Fibroblast of peridontal ligament (primary cell): ENCODE measurements around the gene DENND4B.

Experiments used
- DNase-seq: peaks from one replicate; pipeline ENCODE4 v3.0.0-alpha.2; 2010; ENCODE audit errors: extremely low read depth

DENND4B gene

DNA sequence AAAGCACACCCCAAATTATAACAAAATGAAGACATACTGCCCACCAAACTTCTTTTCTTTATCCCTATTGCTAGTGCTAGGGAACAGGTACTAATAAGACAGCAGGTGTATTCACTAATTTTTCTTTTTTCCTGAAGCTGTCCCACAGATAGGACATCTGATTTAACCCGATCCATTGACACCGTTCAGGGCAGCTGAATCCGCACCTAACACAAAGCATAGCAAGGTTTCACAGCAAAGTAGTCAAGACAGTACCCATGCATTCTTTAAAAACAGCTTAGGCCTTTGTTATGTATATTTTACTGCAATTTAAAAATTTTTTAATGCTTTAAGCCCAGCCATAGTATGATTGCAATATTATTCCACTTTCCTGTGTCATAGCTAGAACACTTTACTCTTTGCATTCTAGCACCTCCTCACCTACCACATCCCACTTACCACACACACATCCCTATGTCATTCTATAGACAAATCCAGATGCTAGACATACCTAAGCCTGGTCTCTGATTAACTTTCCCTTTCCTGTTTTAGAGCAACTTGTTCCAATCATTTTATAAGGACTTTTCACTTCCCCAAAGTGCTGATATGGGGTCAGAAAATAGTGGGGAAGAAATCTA lies 64.1 kb downstream of the DENND4B start:
- no peak for DNase-seq

DNA sequence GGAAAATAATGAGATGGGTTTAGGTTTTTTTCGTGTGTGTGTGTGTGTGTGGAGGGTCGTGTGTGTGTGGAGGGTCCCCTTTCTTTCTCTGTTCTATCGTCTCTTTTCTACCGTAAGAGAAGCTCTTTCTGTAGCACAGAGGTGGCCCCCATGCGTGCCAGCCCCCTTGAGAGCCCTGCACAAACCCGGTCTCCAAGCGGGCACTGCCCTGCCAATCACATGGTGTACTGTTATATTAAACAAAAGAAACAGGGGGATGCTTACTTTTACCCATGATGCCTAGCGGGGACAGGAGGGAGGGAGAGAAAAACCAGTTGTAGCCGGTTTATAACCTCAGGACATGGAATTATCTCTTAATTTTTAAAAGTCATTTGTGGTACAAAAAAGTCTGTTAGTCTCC lies 64.8 kb downstream of the DENND4B start:
- DNase-seq: peak; percentile 65

- peak; percentile 97 for DNase-seq
Measured at GRCh38 chr1:153880962-153881361, 65.6 kb downstream of the DENND4B start.

DNA sequence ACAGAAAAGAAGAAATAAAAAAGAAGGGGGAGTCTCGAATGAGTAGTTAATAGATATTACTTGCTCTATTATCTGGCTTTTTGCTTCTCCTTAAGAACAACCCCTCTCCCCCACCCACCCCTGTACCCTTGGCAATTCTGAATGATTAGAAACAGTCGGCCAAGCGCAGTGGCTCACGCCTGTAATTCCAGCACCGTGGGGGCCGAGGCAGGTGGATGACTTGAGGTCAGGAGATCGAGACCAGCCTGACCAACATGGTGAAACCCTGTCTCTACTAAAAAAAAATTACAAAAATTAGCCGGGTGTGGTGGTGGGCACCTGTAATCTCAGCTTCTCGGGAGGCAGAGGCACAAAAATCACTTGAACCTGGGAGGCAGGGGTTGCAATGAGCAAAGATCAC lies 66.5 kb downstream of the DENND4B start:
- no peak for DNase-seq
